ENCODE measurements around the gene GJD3.

The GJD3 gene

DNA sequence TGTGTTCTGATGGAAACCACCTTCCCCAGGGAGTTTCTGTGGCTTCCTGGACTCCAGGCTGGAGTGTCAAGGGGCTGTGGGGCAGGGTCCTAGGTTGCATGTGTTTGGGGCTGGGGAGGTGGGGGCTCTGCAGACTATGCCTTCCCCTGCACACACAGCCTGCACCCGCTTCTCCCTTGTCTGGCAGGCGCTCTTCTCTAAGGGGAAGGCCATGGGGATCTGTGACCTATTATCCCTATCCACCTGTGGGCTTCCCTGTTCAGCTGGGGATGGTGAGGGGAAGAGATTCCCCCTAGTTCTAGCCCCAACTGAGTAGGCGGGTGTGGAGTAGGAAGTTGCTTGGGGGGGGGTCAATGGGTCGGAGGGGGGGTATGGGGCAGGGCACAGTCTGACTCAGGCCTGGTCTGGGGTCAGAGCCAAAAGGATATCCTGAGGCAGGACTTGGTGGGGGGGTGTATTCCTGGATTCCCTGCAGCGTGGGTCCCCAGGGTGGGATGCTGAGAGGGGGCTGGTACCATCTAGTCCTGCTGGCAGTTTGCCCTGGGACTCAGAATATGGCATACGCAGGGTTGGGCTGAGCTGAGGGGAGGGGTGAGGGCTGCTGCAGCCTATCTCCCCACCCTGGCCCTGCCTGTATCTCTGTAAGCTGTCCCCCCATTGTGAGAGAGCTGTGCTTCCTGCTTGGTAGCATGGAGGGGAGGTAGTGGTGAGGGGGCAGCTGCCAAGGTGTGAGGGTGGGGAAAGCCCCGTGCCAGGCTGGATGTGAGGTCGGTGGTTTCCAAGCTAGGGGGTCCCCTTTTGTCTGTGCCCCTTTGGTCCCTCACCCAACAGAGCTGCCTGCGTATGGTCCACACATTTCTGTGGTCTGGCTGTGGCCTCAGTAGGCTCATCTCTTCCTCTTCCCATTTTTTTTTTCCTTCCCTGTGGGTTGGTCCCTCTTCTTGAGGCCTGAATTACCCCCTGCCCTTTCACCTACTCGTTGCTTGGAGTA, 40.9 kb downstream of the GJD3 start:
- no peaks in the 10 kb centered on the region for H3K9me3 Mint-ChIP-seq
- H3K27ac Mint-ChIP-seq: peak overlapping the region; percentile 96
- H3K4me3 Mint-ChIP-seq: peak overlapping the region; percentile 96
- DNase-seq (ENCODE audit: low spot score): peak; percentile 57
- peaks cover 76% of the 10 kb centered on the region for H3K4me1 Mint-ChIP-seq (ENCODE audit: low read depth)
- peaks cover 2% of the 10 kb centered on the region for H3K27me3 Mint-ChIP-seq (ENCODE audit: low read depth)
- H3K36me3 Mint-ChIP-seq (ENCODE audit: low read depth): peaks cover 30% of the 10 kb centered on the region

DNA sequence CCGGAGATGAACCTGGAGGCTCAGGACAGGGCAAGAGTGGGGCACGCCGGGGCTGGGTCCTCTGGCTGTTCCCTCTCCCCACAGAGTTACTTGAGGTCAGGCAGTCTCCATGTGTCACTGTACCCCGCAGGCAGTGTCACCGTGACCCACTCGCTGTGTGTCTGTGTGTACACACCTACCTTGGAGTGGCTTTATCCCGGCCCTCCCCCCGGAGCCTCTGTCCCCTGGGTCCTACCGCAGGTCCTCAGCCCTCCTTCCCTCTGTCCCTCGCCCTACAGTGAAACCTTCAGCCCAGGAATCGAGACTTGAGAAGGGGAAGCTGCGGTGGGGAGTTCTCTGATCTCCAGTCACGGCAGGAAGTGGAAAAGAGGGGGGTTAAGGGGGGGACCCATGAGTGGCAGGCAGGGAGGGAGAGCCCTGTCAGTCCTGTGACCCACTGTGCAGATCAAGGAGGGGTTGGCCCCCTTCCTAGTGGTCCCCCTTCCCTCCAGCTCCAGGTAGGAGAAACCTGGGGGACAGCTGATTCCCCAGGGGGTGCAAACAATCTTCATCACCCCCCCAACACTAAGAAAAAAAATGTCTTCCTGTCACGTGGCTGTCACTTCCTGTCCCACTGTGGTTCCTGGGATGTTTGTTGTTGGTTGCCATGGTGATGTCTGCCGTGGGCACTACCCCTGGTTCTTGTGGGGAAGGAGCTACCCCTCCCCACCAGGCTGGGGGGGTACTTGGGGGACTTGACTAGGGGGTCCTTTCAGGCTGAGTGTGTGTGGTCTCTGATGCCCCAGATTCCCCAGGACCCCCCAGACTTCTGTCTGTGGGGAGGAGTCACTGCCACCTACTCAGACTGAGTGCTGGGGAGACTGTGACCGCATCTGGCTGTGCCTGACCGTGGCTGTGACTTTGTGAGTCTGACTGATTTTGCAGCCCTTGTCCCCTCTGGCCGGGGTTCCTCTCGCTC, 41.9 kb downstream of the GJD3 start:
- H3K4me1 Mint-ChIP-seq (ENCODE audit: low read depth): peaks cover 73% of the 10 kb centered on the region
- DNase-seq (ENCODE audit: low spot score): peak; percentile 87
- no peaks in the 10 kb centered on the region for H3K9me3 Mint-ChIP-seq
- peak overlapping the region; percentile 96 for H3K4me3 Mint-ChIP-seq
- peak overlapping the region; percentile 96 for H3K27ac Mint-ChIP-seq
- peaks cover 2% of the 10 kb centered on the region for H3K27me3 Mint-ChIP-seq (ENCODE audit: low read depth)
- peaks cover 28% of the 10 kb centered on the region for H3K36me3 Mint-ChIP-seq (ENCODE audit: low read depth)

DNA sequence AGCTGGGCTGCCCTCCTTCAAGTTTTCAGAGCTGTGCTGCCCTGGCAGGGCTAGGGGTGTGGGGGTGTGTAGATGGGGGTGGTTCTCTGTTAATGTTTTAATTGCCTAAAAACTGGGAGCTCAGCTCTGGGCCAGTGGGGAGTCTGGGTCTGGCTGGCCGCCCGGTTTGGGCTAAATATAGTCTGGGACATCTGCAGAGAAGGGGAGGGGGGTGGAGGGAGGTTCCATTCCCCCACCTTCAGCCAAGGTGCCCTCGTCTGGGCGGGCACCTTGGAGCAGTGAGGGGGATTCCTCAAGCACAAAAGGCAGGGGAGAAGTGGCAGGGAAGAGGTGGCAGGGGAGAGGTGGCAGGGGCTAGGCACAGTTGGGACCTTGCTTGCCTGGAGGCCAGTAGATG, 42.6 kb downstream of the GJD3 start:
- no peak for DNase-seq (ENCODE audit: low spot score)
- H3K9me3 Mint-ChIP-seq: no peaks in the 10 kb centered on the region
- H3K4me1 Mint-ChIP-seq (ENCODE audit: low read depth): peaks cover 72% of the 10 kb centered on the region
- H3K27ac Mint-ChIP-seq: peak overlapping the region; percentile 96
- H3K4me3 Mint-ChIP-seq: peak overlapping the region; percentile 96
- peaks cover 2% of the 10 kb centered on the region for H3K27me3 Mint-ChIP-seq (ENCODE audit: low read depth)
- peaks cover 28% of the 10 kb centered on the region for H3K36me3 Mint-ChIP-seq (ENCODE audit: low read depth)

DNA sequence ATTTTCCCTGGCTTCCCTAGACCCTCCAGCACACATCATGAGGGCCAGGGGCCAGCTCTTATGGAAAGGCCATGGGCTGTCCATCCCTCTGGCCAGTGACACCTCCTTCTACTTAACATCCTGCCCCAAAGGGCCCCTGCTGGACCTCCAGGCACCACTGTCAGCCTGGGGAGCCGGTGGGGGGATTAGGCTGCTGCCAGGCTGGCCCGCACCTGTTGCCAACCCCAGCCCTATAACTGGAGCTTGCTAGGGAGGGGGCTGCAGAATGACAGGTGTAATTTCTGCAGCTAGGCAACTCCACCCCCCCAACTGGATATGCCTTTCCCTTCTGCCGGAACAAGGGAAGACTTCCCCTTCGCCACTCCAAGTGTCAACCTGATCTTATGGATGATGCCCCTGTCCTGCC, 43.0 kb downstream of the GJD3 start:
- Mint-ChIP-seq H3K4me1 (ENCODE audit: low read depth) (peaks cover 68% of the 10 kb centered on the region), H3K9me3 (no peaks in the 10 kb centered on the region), H3K27me3 (ENCODE audit: low read depth) (peaks cover 2% of the 10 kb centered on the region), H3K4me3 (peak overlapping the region; percentile 96), H3K36me3 (ENCODE audit: low read depth) (peaks cover 28% of the 10 kb centered on the region), H3K27ac (peak overlapping the region; percentile 96)
- DNase-seq (ENCODE audit: low spot score): no peak

DNA sequence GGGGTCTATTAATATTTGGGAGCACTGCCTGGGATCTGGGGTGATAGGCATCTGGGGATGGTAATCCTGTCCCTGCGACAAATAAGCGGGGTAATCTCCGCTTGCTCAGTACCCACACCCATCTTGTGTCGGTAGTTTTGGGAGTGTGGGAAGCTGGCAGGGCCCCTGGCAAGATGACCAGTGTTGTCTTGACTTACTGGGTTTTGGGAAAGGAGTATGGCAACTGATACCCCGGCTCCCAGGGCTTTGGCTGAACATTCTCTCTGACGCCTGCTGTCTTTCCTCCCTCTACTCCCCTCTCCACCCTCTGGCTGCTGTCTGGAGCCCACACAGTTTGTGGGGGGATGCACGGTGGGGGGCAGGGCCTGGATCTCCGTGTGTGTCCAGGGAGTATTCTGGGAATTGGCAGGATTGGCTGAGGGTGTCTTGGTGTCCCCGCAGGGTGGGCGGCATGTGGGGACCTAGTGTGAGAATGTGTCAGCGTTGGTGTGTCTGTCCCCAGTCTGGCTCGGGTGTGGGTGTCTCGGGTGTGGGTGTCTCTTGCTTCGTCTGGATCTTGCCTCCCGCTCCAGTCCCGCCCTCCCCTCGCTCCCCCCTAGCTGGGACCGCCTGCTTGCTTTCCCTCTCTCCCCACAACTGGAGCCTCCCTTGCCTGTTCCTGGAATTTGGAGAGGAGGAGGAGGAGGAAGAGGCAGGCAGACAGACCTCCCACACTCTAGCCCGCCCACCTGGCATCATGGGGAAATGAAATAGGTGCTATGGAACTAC, 43.6 kb downstream of the GJD3 start:
- Mint-ChIP-seq H3K4me3 (peak overlapping the region; percentile 96), H3K4me1 (ENCODE audit: low read depth) (peaks cover 67% of the 10 kb centered on the region), H3K36me3 (ENCODE audit: low read depth) (peaks cover 26% of the 10 kb centered on the region), H3K27me3 (ENCODE audit: low read depth) (peaks cover 2% of the 10 kb centered on the region), H3K9me3 (no peaks in the 10 kb centered on the region), H3K27ac (peak overlapping the region; percentile 96)
- DNase-seq (ENCODE audit: low spot score): no peak

DNA sequence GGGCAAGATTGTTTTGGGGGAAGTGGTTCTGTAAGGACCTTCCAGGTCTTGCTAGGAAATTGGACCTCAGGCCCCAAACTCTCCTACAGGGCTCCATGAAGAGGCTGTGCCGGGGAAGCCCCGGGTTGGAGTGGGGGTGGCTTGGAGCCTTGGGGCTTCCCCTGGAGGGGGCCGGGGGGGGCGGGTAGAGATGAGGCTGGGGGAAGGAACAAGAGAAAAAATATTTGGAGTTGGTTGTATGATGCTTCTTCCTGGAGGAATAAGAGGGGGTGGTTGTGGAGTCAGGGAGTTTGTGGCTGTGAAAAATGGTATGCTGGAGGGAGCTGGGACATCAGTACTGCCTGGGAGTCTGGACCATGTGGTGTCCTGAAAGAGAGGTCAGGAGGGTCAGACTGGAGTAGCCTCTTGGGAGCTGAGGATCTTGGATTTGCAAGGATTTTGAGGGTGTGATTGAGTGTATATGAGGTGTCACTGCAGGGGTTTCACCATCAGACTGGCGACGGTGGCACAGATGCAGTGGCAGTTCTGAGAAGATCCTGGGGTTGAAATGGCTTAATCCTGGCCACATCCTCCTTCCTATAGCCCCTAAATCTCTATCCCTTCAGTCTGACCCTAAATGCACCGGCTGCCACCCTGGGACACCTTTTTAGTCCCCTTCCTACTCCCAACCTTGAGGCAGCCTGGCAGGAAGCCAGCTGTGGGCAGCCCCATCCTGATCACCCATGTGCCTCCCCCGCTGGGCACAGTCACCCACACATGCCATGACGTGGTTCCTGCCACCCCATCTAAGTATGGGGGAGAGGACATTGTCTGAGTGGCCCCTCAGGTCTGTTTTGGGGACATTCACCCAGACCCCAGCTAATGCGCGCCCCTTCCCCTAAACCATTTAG, 44.6 kb downstream of the GJD3 start:
- H3K27ac Mint-ChIP-seq: peak overlapping the region; percentile 96
- peaks cover 68% of the 10 kb centered on the region for H3K4me1 Mint-ChIP-seq (ENCODE audit: low read depth)
- peak; percentile 52 for DNase-seq (ENCODE audit: low spot score)
- peaks cover 2% of the 10 kb centered on the region for H3K27me3 Mint-ChIP-seq (ENCODE audit: low read depth)
- peaks cover 26% of the 10 kb centered on the region for H3K36me3 Mint-ChIP-seq (ENCODE audit: low read depth)
- H3K4me3 Mint-ChIP-seq: peak overlapping the region; percentile 96
- no peaks in the 10 kb centered on the region for H3K9me3 Mint-ChIP-seq

DNA sequence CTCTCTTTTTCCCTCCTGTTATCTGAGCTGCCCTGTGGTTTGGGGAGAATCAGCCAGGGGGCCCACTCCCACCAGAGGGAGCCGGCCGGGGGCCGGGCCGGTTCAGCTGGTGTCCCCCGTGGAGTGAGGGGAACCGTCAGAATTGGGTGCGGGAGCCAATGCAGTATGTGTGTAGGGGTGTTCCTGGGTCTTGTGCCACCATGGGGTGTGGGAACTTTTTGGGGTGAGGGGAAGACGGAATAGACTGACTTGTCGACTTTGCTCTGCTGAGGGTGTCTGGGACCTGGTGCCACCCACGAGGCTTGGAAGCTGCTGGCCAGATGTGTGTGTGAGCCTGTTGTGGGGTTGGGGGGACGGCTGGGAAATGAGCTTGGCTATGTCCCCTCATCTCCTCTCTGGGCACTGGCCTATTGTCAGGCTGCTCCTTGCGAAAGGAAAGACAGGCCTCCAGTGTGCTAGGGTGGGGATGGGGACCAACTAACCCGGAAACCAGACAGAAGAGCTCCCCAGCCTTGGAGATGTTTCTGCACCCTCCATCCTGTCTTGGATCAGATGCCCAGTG, 45.6 kb downstream of the GJD3 start:
- Mint-ChIP-seq H3K27ac (peak overlapping the region; percentile 96), H3K9me3 (no peaks in the 10 kb centered on the region), H3K4me1 (ENCODE audit: low read depth) (peaks cover 62% of the 10 kb centered on the region), H3K36me3 (ENCODE audit: low read depth) (peaks cover 23% of the 10 kb centered on the region), H3K27me3 (ENCODE audit: low read depth) (peaks cover 2% of the 10 kb centered on the region), H3K4me3 (peak overlapping the region; percentile 96)
- no peak for DNase-seq (ENCODE audit: low spot score)

DNA sequence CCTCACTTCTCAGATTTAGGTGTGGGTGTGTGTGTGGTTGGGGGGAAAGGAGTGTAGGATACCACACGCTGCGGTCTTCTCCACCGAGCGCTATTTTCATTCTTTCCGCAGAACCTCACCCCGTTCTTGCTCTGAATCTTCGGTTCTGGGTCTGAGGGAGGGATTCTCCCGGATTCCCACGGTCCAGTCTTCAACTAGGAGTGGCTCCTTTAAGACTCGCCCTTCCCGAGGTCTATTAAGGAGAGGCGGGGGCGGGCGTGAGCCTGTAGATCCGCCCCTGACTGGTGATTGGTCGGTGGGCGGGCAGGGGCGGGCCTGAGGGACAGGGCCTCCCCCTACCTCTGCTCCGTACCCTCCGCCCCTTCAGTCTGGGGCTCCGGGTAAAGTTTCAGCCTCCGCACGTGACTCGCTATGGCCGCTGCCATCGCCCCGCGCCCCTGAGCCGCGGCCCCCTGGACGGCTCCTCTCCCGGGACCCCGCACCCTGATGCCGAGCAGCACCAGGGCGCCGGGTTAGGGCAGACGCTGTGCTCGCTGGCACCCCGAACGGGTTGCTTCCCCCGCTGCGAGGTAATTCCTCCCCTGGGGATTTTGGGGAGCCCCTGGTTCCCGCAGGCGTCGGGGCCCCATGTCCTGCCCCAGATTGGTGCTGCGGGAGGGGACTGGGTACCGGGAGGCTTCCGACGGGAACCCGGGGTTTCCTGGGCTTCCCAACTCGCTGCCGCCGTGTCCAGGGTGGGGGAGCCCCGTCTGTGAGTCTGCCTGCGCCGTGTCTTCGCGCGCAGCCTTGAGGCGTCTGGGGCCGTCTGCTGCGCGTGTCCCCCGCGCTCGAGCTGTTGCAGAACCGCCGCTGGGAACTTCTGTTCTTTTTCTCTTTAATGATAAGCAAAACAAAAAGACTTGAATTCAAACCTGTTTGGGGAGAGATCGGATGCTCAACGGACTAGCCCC, 46.4 kb downstream of the GJD3 start:
- peaks cover 23% of the 10 kb centered on the region for H3K36me3 Mint-ChIP-seq (ENCODE audit: low read depth)
- H3K4me1 Mint-ChIP-seq (ENCODE audit: low read depth): peaks cover 57% of the 10 kb centered on the region
- no peaks in the 10 kb centered on the region for H3K9me3 Mint-ChIP-seq
- peak overlapping the region; percentile 96 for H3K4me3 Mint-ChIP-seq
- peaks cover 2% of the 10 kb centered on the region for H3K27me3 Mint-ChIP-seq (ENCODE audit: low read depth)
- DNase-seq (ENCODE audit: low spot score): peak; percentile 92
- H3K27ac Mint-ChIP-seq: peak overlapping the region; percentile 96

DNA sequence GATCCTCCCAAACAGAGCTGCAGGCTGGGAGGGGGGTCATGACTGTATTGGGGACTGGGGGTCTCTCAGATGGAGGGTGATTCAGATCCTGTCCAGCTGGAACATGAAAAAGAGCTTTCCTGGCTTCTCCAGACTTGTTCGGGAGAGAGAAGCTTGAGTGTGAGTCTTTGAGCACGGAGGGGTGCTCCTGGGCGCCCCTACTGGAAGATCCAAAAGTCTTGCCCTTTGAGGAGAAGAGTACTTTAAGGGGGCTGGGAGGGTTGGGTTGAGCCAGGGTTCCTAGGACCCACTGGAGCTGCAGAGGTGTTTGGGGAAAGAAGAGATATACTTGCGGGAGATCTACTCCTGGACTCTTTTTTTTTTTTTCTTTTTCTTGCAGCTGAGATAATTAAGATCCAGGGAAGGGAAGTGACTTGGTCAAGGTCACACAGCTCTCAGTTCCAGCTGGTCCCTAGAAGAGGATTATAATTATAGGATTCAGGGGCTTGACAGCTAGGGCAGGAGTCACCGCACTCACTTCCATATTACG, 47.1 kb downstream of the GJD3 start:
- peaks cover 23% of the 10 kb centered on the region for H3K36me3 Mint-ChIP-seq (ENCODE audit: low read depth)

DNA sequence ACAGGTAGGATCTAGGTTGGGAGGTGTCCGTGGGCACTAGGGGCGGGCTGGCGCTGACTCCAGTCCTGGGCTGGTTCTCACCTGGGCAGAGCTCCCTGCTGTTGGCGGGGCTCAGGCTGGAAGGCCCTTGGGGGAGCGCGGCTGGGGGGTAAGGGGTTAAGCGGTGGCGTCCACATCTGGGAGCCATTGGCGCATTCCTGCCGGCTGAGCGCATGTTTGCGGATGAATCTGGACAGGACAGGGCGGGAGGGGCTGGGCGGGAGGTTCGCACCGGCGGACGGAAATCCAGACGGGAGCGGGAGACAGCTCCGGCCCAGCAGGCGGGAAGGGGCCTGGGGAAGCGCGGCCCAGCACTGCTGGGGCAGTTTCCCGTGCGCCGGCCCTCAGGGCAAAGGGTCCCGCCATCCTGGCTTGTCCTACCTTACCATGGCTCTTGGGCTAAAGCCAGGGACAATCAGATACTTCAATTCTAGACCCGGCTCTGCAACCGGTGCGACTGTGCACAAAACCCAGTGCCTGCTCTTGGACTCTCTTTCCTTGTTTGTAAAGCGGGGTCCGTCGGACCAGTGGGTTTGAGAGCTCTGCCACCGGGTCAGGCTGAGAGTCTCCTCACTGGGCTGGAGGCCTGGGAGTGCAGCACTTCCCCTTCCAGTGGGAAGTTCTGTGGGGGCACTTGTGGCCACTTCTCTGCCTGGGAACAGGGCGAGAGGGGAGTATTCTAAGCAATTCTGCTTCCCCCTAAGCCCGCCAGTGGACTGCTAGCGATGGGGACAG, 47.8 kb downstream of the GJD3 start:
- Mint-ChIP-seq H3K9me3 (no peaks in the 10 kb centered on the region), H3K4me3 (peak overlapping the region; percentile 96), H3K27me3 (ENCODE audit: low read depth) (no peaks in the 10 kb centered on the region), H3K4me1 (ENCODE audit: low read depth) (peaks cover 54% of the 10 kb centered on the region), H3K36me3 (ENCODE audit: low read depth) (peaks cover 17% of the 10 kb centered on the region), H3K27ac (no peak overlapping the region)
- no peak for DNase-seq (ENCODE audit: low spot score)

More for the DNA sequence above, 47.1 kb downstream of the GJD3 start:
- Mint-ChIP-seq H3K27ac (peak overlapping the region; percentile 84), H3K27me3 (ENCODE audit: low read depth) (peaks cover under 1% of the 10 kb centered on the region), H3K4me1 (ENCODE audit: low read depth) (peaks cover 52% of the 10 kb centered on the region), H3K4me3 (peak overlapping the region; percentile 96), H3K9me3 (no peaks in the 10 kb centered on the region)
- no peak for DNase-seq (ENCODE audit: low spot score)

Data from T-helper 2 cell treated with Interferon-gamma antibody and Interleukin-4, amounts not matched to agents 5 μg/mL and 100 μg/mL, for 36 hours (primary cell).